HG02981 (cell line): ENCODE data around the gene MED16.
"Not testable (repeated sequence)": the region's sequence is repeated elsewhere in the genome, so short reads cannot be mapped to it uniquely, and the experiment has no call there.

ENCODE experiments used
- ATAC-seq: cut with Tn5 transposase; IDR thresholded peaks from one replicate; pipeline ENCODE4 v1.9.1; 2021; ENCODE audit warnings: mild to moderate bottlenecking, moderate library complexity; ENCODE audit not compliant: unreplicated experiment

The MED16 gene

DNA sequence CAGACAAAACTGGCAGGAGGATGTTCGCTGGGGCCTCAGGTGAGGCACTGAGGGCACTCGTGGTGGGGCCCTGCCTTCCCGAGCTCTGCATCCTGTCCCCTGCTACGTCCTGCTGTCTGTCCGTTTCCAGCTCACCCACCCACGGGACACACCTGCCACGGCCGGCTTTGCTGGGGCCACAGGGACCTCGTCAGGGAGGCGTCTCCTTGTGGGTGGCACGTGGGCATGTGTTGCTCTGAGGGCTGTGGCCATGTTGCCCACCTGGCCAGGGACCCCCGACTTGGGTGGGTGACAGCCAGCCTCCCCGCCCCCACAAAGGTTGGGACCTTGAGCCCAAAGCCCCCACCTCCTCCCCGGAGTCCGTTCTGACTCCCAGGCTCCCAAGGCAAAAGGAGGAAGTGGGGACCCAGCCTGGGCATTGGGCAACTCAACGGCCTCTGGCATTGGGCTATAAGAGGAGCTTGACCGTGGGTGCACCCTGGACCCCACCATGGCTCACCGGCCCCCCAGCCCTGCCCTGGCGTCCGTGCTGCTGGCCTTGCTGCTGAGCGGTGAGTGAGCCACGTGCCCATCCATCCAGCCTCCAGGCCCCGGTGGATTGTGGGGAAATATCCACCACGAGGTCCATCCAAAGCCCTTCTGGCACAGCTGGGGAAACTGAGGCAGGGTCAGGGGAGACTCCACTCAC lies 52.3 kb downstream of the MED16 start, which contains the start of gene PRTN3:
Gene PRTN3, plus strand, starts transcription at position 481 of the 688 bp plus-strand sequence. Its CDS starts 10 bp downstream, at position 491.
- no peak for ATAC-seq

GRCh38 chr19:835210-835810 lies 57.7 kb downstream of the MED16 start:
- no peak for ATAC-seq

GRCh38 chr19:834216-834615 lies 58.8 kb downstream of the MED16 start:
- no peak for ATAC-seq

DNA sequence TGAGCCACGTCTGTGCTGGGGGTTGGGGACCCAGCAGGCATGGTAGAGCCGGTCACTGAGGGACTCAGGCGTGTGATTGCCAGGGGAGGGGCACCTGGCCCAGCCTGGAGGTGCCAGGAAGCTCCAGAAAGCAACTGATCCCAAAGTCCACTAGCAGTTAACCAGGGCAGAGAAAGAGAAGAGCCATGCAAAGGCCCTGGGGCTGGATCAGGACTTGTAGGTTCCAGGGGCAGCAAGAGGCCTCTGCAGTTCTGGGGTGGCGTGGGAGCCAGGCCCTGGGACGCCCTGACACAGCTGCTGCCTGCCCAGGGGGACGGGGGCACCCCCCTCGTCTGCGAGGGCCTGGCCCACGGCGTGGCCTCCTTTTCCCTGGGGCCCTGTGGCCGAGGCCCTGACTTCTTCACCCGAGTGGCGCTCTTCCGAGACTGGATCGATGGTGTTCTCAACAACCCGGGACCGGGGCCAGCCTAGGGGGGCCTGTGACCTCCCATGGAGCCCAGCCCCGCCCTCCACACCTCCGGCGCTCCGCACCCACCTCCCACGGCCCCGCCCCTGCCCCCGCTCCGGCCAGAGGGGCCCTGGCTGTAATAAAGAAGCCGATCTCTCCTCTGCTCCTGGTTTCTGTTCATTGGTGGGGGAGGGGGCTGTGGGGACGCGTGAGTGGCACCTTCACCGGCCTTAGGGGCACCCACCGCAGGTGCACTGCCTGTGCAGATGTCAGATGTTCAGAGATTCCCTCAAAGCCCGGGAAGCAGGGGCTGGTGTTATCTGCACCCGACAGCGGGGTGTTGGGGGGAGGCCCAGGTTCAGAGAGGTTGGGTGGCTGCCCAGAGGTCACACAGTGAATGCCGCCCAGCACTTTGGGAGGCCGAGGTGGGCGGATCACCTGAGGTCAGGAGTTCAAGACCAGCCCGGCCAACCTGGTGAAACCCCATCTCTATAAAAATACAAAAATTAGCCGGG lies 61.3 kb downstream of the MED16 start:
- no peak for ATAC-seq

GRCh38 chr19:829129-829758 lies 63.7 kb downstream of the MED16 start:
- no peak for ATAC-seq

- ATAC-seq, result no peak
These were observed 65.2 kb downstream of the MED16 start, which contains the start of gene AZU1 for GRCh38 chr19:827710-828321. Gene AZU1, plus strand, starts transcription at chr19:827837. Its CDS starts 10 bp downstream, at chr19:827847.

- ATAC-seq, result no peak
These were observed 65.7 kb downstream of the MED16 start for GRCh38 chr19:827314-827709.

GRCh38 chr19:825897-826644 lies 66.9 kb downstream of the MED16 start:
- no peak for ATAC-seq

GRCh38 chr19:824885-825284 lies 68.1 kb downstream of the MED16 start:
- ATAC-seq, result no peak

DNA sequence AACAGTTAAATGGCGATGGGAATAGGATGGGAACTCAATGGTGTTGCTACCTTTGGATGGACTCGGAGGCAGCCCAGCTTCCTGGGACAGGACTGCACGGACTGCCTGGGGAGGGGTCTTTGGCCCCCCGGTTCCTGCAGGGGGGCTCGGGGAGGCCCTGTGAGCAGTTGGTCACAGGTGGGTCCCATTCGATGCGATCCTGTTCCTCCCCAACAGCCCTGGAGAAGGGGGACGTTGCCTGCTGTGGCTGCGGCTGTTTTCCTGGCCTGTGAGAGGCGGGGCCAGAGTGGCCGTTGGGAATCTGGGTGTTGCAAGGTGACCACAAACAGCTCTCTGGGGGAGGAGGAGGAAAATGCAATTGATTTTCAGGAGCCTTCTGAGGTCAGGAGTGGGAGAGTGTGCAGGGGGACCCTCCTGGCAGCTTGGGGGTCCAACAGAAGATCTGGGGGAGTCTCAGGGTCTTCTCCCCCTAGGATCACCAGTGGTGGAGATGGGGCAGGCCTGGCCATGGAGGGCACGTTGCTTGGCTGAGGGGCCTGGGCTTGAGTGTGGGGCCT lies 69.3 kb downstream of the MED16 start:
- no peak for ATAC-seq

GRCh38 chr19:821825-822503 lies 71.0 kb downstream of the MED16 start, which contains the start of gene PLPPR3:
Gene PLPPR3, minus strand, starts transcription at chr19:821955. Its CDS starts 396 bp downstream, at chr19:821559.
- ATAC-seq, result no peak

DNA sequence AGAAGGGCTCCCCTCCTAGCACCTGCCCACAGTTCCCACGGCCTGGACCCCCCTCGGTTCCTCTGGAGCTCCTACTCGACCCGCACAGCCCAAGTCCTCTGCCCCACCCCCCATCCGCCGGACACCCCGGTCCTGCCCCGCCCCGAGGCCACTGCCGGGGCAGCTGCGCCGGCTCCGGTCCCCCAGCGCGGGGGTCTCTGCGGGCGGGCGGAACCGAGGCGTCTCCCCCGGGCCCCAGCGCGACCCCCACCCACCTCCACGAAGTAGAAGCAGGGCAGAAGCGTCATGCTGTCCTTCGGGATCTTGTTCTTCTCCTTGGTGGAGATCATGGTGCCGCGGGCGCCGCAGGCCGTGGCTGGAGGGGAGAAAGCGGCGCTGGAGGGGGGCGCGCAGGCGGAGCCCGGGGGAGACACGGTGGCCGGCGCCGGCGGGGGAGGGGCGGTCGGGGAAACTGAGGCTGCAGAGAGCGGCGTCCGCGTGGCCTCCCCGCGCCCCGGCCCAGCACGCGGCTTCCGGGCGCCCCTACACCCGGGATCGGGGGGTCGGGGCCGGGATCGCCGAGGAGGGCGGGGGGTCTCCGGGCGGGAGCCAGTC lies 71.7 kb downstream of the MED16 start:
- no peak for ATAC-seq

DNA sequence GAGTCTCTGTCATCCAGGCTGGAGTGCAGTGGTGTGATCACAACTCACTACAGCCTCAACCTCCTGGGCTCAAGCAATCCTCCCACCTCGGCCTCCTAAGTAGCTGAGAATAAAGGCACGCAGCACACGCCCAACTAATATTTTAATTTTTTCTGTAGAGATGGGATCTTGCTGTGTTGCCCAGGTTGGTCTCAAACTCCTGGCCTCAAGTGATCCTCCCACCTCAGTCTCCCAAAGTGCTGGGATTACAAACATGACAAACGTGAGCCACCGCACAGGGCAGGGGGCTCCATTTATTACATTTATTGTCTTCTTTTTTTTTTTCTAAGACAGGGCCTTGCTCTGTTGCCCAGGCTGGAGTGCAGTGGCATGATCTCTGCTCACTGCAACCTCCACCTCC lies 72.8 kb downstream of the MED16 start:
- ATAC-seq, result not testable (repeated sequence)
